Measurements from ENCODE around the gene CDH23.

The CDH23 gene

DNA sequence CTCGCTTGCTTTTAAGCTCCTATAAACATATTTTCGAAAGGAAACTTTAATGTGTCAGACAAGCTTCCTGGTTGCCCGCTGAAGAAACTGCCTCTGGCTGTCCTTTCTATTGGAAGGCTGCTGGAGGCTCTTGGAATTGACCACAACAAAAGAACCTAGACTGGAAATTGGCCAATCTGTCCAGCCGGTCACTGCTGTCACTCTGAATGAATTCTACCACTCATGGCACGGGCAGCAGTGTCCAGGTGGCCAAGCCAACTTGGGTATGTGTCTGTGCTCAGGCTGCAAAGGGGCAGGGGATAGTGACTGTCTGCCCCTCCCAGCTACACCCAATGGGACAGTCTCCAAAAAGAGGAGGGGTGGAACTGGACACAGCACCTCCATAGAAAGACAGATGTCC lies 57.6 kb downstream of the CDH23 start:
- DNase-seq (ENCODE audit: low spot score in 2 of 2): no peak
- Histone ChIP-seq H3K27me3 (ENCODE audit: low read depth) (0 out of 2 replicates have a peak, but pooled peaks cover 6% of the 10 kb centered on the region), H3K9me3 (no peaks in the 10 kb centered on the region), H3K4me3 (no peak overlapping the region), H3K36me3 (replicated peaks) (no peaks in the 10 kb centered on the region), H3K4me1 (no peaks in the 10 kb centered on the region)
- in situ Hi-C loops (cut with MboI; ENCODE audit: low sequenced_read_pairs): no loop called here

- Histone ChIP-seq H3K4me1 (no peaks in the 10 kb centered on the region), H3K36me3 (replicated peaks) (no peaks in the 10 kb centered on the region), H3K9me3 (no peaks in the 10 kb centered on the region), H3K4me3 (no peak overlapping the region), H3K27me3 (ENCODE audit: low read depth) (0 out of 2 replicates have a peak, but pooled peaks cover 6% of the 10 kb centered on the region)
- DNase-seq (ENCODE audit: low spot score in 2 of 2): no peak
- in situ Hi-C loops (cut with MboI; ENCODE audit: low sequenced_read_pairs): no loop called here
Measured at GRCh38 chr10:71455035-71455434, 58.3 kb downstream of the CDH23 start.

GRCh38 chr10:71456631-71457030 lies 59.9 kb downstream of the CDH23 start:
- H3K4me1 ChIP-seq: no peaks in the 10 kb centered on the region
- DNase-seq (ENCODE audit: low spot score in 2 of 2): no peak
- H3K4me3 ChIP-seq: no peak overlapping the region
- in situ Hi-C loops (cut with MboI; ENCODE audit: low sequenced_read_pairs): no loop called here
- H3K27me3 ChIP-seq (ENCODE audit: low read depth): 0 out of 2 replicates have a peak, but pooled peaks cover 6% of the 10 kb centered on the region
- H3K9me3 ChIP-seq: no peaks in the 10 kb centered on the region
- no peaks in the 10 kb centered on the region for H3K36me3 ChIP-seq (replicated peaks)

GRCh38 chr10:71457908-71458307 lies 61.2 kb downstream of the CDH23 start:
- Histone ChIP-seq H3K36me3 (replicated peaks) (no peaks in the 10 kb centered on the region), H3K27me3 (ENCODE audit: low read depth) (0 out of 2 replicates have a peak, but pooled peaks cover 6% of the 10 kb centered on the region), H3K9me3 (no peaks in the 10 kb centered on the region), H3K4me3 (no peak overlapping the region), H3K4me1 (no peaks in the 10 kb centered on the region)
- no peak for DNase-seq (ENCODE audit: low spot score in 2 of 2)
- in situ Hi-C loops (cut with MboI; ENCODE audit: low sequenced_read_pairs): no loop called here

GRCh38 chr10:71458387-71458786 lies 61.7 kb downstream of the CDH23 start:
- no peaks in the 10 kb centered on the region for H3K4me1 ChIP-seq
- in situ Hi-C loops (cut with MboI; ENCODE audit: low sequenced_read_pairs): no loop called here
- H3K9me3 ChIP-seq: no peaks in the 10 kb centered on the region
- DNase-seq (ENCODE audit: low spot score in 2 of 2): no peak
- H3K4me3 ChIP-seq: no peak overlapping the region
- H3K36me3 ChIP-seq (replicated peaks): no peaks in the 10 kb centered on the region
- H3K27me3 ChIP-seq (ENCODE audit: low read depth): 0 out of 2 replicates have a peak, but pooled peaks cover 6% of the 10 kb centered on the region

DNA sequence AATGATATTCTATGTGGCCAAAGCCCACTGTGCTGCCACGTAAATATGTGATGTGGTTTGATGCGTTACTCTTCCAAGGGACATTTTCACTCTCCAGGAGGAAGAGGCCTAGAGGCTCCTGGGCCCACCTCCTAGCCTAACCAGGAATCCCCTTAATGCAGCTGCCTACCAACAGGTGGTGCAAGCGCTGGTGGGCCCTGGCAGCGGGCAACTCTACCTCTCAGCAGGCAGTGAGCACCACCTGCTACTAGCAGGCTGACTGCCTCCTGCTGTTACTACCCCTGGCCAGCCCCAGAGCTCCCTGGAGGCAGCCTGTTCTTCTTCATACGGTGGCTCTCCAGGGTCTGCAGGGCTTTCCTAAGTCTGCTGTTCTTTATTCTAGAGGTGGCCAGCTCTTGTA lies 62.8 kb downstream of the CDH23 start:
- in situ Hi-C loops (cut with MboI; ENCODE audit: low sequenced_read_pairs): no loop called here
- no peaks in the 10 kb centered on the region for H3K9me3 ChIP-seq
- H3K4me3 ChIP-seq: no peak overlapping the region
- no peaks in the 10 kb centered on the region for H3K4me1 ChIP-seq
- no peak for DNase-seq (ENCODE audit: low spot score in 2 of 2)
- H3K27me3 ChIP-seq (ENCODE audit: low read depth): 0 out of 2 replicates have a peak, but pooled peaks cover 6% of the 10 kb centered on the region
- no peaks in the 10 kb centered on the region for H3K36me3 ChIP-seq (replicated peaks)

GRCh38 chr10:71460615-71461014 lies 63.9 kb downstream of the CDH23 start:
- Histone ChIP-seq H3K27me3 (ENCODE audit: low read depth) (0 out of 2 replicates have a peak, but pooled peaks cover 4% of the 10 kb centered on the region), H3K36me3 (replicated peaks) (no peaks in the 10 kb centered on the region), H3K4me3 (no peak overlapping the region), H3K9me3 (no peaks in the 10 kb centered on the region), H3K4me1 (no peaks in the 10 kb centered on the region)
- in situ Hi-C loops (cut with MboI; ENCODE audit: low sequenced_read_pairs): no loop called here
- DNase-seq (ENCODE audit: low spot score in 2 of 2): no peak

GRCh38 chr10:71461457-71461856 lies 64.7 kb downstream of the CDH23 start:
- H3K4me3 ChIP-seq: no peak overlapping the region
- H3K9me3 ChIP-seq: no peaks in the 10 kb centered on the region
- no peaks in the 10 kb centered on the region for H3K4me1 ChIP-seq
- 0 out of 2 replicates have a peak, but pooled peaks cover 3% of the 10 kb centered on the region for H3K27me3 ChIP-seq (ENCODE audit: low read depth)
- in situ Hi-C loops (cut with MboI; ENCODE audit: low sequenced_read_pairs): no loop called here
- no peaks in the 10 kb centered on the region for H3K36me3 ChIP-seq (replicated peaks)
- DNase-seq (ENCODE audit: low spot score in 2 of 2): no peak

- H3K4me3 ChIP-seq: no peak overlapping the region
- in situ Hi-C loops (cut with MboI; ENCODE audit: low sequenced_read_pairs): no loop called here
- no peaks in the 10 kb centered on the region for H3K9me3 ChIP-seq
- H3K27me3 ChIP-seq (ENCODE audit: low read depth): no peaks in the 10 kb centered on the region
- no peaks in the 10 kb centered on the region for H3K36me3 ChIP-seq (replicated peaks)
- DNase-seq (ENCODE audit: low spot score in 2 of 2): no peak
- H3K4me1 ChIP-seq: no peaks in the 10 kb centered on the region
Measured at GRCh38 chr10:71462062-71462935, 65.6 kb downstream of the CDH23 start.

GRCh38 chr10:71463111-71463510 lies 66.4 kb downstream of the CDH23 start:
- H3K27me3 ChIP-seq (ENCODE audit: low read depth): no peaks in the 10 kb centered on the region
- in situ Hi-C loops (cut with MboI; ENCODE audit: low sequenced_read_pairs): no loop called here

GRCh38 chr10:71465551-71466252 lies 69.0 kb downstream of the CDH23 start:
- H3K36me3 ChIP-seq (replicated peaks): no peaks in the 10 kb centered on the region
- no peaks in the 10 kb centered on the region for H3K27me3 ChIP-seq (ENCODE audit: low read depth)
- in situ Hi-C loops (cut with MboI; ENCODE audit: low sequenced_read_pairs): no loop called here

More at GRCh38 chr10:71463111-71463510, 66.4 kb downstream of the CDH23 start:
- DNase-seq (ENCODE audit: low spot score in 2 of 2): no peak
- no peaks in the 10 kb centered on the region for H3K4me1 ChIP-seq
- no peaks in the 10 kb centered on the region for H3K36me3 ChIP-seq (replicated peaks)
- H3K9me3 ChIP-seq: no peaks in the 10 kb centered on the region
- H3K4me3 ChIP-seq: no peak overlapping the region

GRCh38 chr10:71466330-71466729 lies 69.6 kb downstream of the CDH23 start:
- no peak for DNase-seq (ENCODE audit: low spot score in 2 of 2)
- Histone ChIP-seq H3K36me3 (replicated peaks) (no peaks in the 10 kb centered on the region), H3K9me3 (no peaks in the 10 kb centered on the region), H3K4me1 (no peaks in the 10 kb centered on the region), H3K27me3 (ENCODE audit: low read depth) (no peaks in the 10 kb centered on the region), H3K4me3 (no peak overlapping the region)
- in situ Hi-C loops (cut with MboI; ENCODE audit: low sequenced_read_pairs): no loop called here

More at GRCh38 chr10:71465551-71466252, 69.0 kb downstream of the CDH23 start:
- Histone ChIP-seq H3K9me3 (no peaks in the 10 kb centered on the region), H3K4me3 (no peak overlapping the region), H3K4me1 (no peaks in the 10 kb centered on the region)
- no peak for DNase-seq (ENCODE audit: low spot score in 2 of 2)

- H3K9me3 ChIP-seq: no peaks in the 10 kb centered on the region
- in situ Hi-C loops (cut with MboI; ENCODE audit: low sequenced_read_pairs): no loop called here
- H3K4me3 ChIP-seq: no peak overlapping the region
- no peaks in the 10 kb centered on the region for H3K27me3 ChIP-seq (ENCODE audit: low read depth)
- no peak for DNase-seq (ENCODE audit: low spot score in 2 of 2)
- H3K36me3 ChIP-seq (replicated peaks): no peaks in the 10 kb centered on the region
- no peaks in the 10 kb centered on the region for H3K4me1 ChIP-seq
Measured at GRCh38 chr10:71467161-71467560, 70.4 kb downstream of the CDH23 start.

Data from HAP-1 (cell line).